Stimulated activated CD4-positive, alpha-beta T cell treated with anti-CD3 and anti-CD28 coated beads, Interleukin-4, amount 100 ng/mL, for 4 hours (primary cell): ENCODE data around the gene GAREM1.
"Not testable (repeated sequence)": the region's sequence is repeated elsewhere in the genome, so short reads cannot be mapped to it uniquely, and the experiment has no call there.

Source experiments
- DNase-seq, 2 experiments: peaks; one replicate each; pipeline ENCODE4 v3.0.0-alpha.2; 2020

Gene GAREM1

GRCh38 chr18:32321826-32322225 is 148.9 kb downstream of the GAREM1 start:
- DNase-seq: no peak

- DNase-seq: no peak
Observed at GRCh38 chr18:32319084-32319483, 151.6 kb downstream of the GAREM1 start.

- DNase-seq: no peak
Observed at GRCh38 chr18:32318581-32318980, 152.1 kb downstream of the GAREM1 start.

GRCh38 chr18:32317651-32318050 is 153.0 kb downstream of the GAREM1 start:
- DNase-seq: no peak

- DNase-seq: no peak
Observed at GRCh38 chr18:32315881-32316280, 154.8 kb downstream of the GAREM1 start.

GRCh38 chr18:32310774-32311173 is 159.9 kb downstream of the GAREM1 start:
- no peak for DNase-seq

- DNase-seq: no peak
Observed at GRCh38 chr18:32310101-32310500, 160.6 kb downstream of the GAREM1 start.

GRCh38 chr18:32308493-32309120 is 162.1 kb downstream of the GAREM1 start:
- no peak for DNase-seq

GRCh38 chr18:32303400-32303799 is 167.3 kb downstream of the GAREM1 start:
- no peak for DNase-seq

GRCh38 chr18:32302806-32303205 is 167.9 kb downstream of the GAREM1 start:
- DNase-seq: no peak

GRCh38 chr18:32301976-32302743 is 168.5 kb downstream of the GAREM1 start:
- DNase-seq: no peak

- no peak for DNase-seq
Observed at GRCh38 chr18:32301361-32301760, 169.3 kb downstream of the GAREM1 start.

GRCh38 chr18:32300914-32301313 is 169.8 kb downstream of the GAREM1 start:
- no peak for DNase-seq

GRCh38 chr18:32299484-32299883 is 171.2 kb downstream of the GAREM1 start:
- no peak for DNase-seq

- no peak for DNase-seq
Observed at GRCh38 chr18:32298171-32298667, 172.5 kb downstream of the GAREM1 start.

- no peak for DNase-seq
Observed at GRCh38 chr18:32297579-32298170, 173.0 kb downstream of the GAREM1 start.

GRCh38 chr18:32296851-32297250 is 173.8 kb downstream of the GAREM1 start:
- no peak for DNase-seq

GRCh38 chr18:32295604-32296003 is 175.1 kb downstream of the GAREM1 start:
- no peak for DNase-seq

- no peak for DNase-seq
Observed at GRCh38 chr18:32293107-32293506, 177.6 kb downstream of the GAREM1 start.

GRCh38 chr18:32291623-32292022 is 179.1 kb downstream of the GAREM1 start:
- not testable (repeated sequence) for DNase-seq

- DNase-seq: no peak
Observed at GRCh38 chr18:32290810-32291209, 179.9 kb downstream of the GAREM1 start.

GRCh38 chr18:32289483-32290075 is 181.1 kb downstream of the GAREM1 start:
- DNase-seq: no peak

- no peak for DNase-seq
Observed at GRCh38 chr18:32287873-32288272, 182.8 kb downstream of the GAREM1 start.

GRCh38 chr18:32287249-32287648 is 183.4 kb downstream of the GAREM1 start:
- DNase-seq: no peak
